ENCODE data around the gene WNT11.
A peak's percentile ranks its signal among the peaks of the same experiment; 100 is the strongest.

WNT11 gene

GRCh38 chr11:76237000-76237649 is 30.8 kb upstream of the WNT11 start:
- Histone ChIP-seq H3K4me1 (ENCODE audit: insufficient read depth, insufficient read length) (peaks cover 11% of the 10 kb centered on the region), H3K9ac (ENCODE audit: insufficient read length, low read depth) (no peak overlapping the region), H3K4me3 (ENCODE audit: insufficient read length, low read depth) (no peak overlapping the region), H3K27me3 (ENCODE audit: insufficient read depth, insufficient read length) (no peaks in the 10 kb centered on the region), H3K36me3 (ENCODE audit: insufficient read depth, insufficient read length, low read length) (no peaks in the 10 kb centered on the region), H3K9me3 (ENCODE audit: insufficient read depth, low read length) (no peaks in the 10 kb centered on the region)
- TF ChIP-seq ZNF274 (IDR thresholded peaks at IDR 0.05; ENCODE audit: low read depth, low read length) (no peak), YY1 (IDR thresholded peaks at IDR 0.05; ENCODE audit: insufficient read depth, insufficient read length) (no peak), SUZ12 (IDR thresholded peaks at IDR 0.05; ENCODE audit: extremely low read depth, insufficient read depth, insufficient read length) (no peak)
- DNase-seq (ENCODE audit: low read depth, low spot score), result no peak

- Histone ChIP-seq H3K27me3 (ENCODE audit: insufficient read depth, insufficient read length) (no peaks in the 10 kb centered on the region), H3K36me3 (ENCODE audit: insufficient read depth, insufficient read length, low read length) (no peaks in the 10 kb centered on the region), H3K4me3 (ENCODE audit: insufficient read length, low read depth) (peak overlapping the region; percentile 80), H3K9ac (ENCODE audit: insufficient read length, low read depth) (peak overlapping the region; percentile 76), H3K9me3 (ENCODE audit: insufficient read depth, low read length) (no peaks in the 10 kb centered on the region), H3K4me1 (ENCODE audit: insufficient read depth, insufficient read length) (peaks cover 13% of the 10 kb centered on the region)
- TF ChIP-seq ZNF274 (IDR thresholded peaks at IDR 0.05; ENCODE audit: low read depth, low read length), result no peak
- TF ChIP-seq YY1 (IDR thresholded peaks at IDR 0.05; ENCODE audit: insufficient read depth, insufficient read length), result no peak
- no peak for TF ChIP-seq SUZ12 (IDR thresholded peaks at IDR 0.05; ENCODE audit: extremely low read depth, insufficient read depth, insufficient read length)
- peak; percentile 59 for DNase-seq (ENCODE audit: low read depth, low spot score)
Observed at GRCh38 chr11:76236092-76236999, 30.0 kb upstream of the WNT11 start.

GRCh38 chr11:76235233-76236091 is 29.2 kb upstream of the WNT11 start:
- H3K9ac ChIP-seq (ENCODE audit: insufficient read length, low read depth), result peak overlapping the region; percentile 78
- H3K36me3 ChIP-seq (ENCODE audit: insufficient read depth, insufficient read length, low read length), result no peaks in the 10 kb centered on the region

GRCh38 chr11:76234416-76235232 is 28.3 kb upstream of the WNT11 start:
- Histone ChIP-seq H3K27me3 (ENCODE audit: insufficient read depth, insufficient read length) (no peaks in the 10 kb centered on the region), H3K9ac (ENCODE audit: insufficient read length, low read depth) (peak overlapping the region; percentile 78), H3K4me3 (ENCODE audit: insufficient read length, low read depth) (peak overlapping the region; percentile 72), H3K36me3 (ENCODE audit: insufficient read depth, insufficient read length, low read length) (no peaks in the 10 kb centered on the region), H3K9me3 (ENCODE audit: insufficient read depth, low read length) (no peaks in the 10 kb centered on the region), H3K4me1 (ENCODE audit: insufficient read depth, insufficient read length) (peaks cover 13% of the 10 kb centered on the region)
- TF ChIP-seq ZNF274 (IDR thresholded peaks at IDR 0.05; ENCODE audit: low read depth, low read length) (no peak), YY1 (IDR thresholded peaks at IDR 0.05; ENCODE audit: insufficient read depth, insufficient read length) (no peak), SUZ12 (IDR thresholded peaks at IDR 0.05; ENCODE audit: extremely low read depth, insufficient read depth, insufficient read length) (no peak)
- no peak for DNase-seq (ENCODE audit: low read depth, low spot score)

More at GRCh38 chr11:76235233-76236091, 29.2 kb upstream of the WNT11 start:
- peak; percentile 94 for DNase-seq (ENCODE audit: low read depth, low spot score)
- H3K27me3 ChIP-seq (ENCODE audit: insufficient read depth, insufficient read length), result no peaks in the 10 kb centered on the region
- TF ChIP-seq ZNF274 (IDR thresholded peaks at IDR 0.05; ENCODE audit: low read depth, low read length), result no peak
- TF ChIP-seq SUZ12 (IDR thresholded peaks at IDR 0.05; ENCODE audit: extremely low read depth, insufficient read depth, insufficient read length), result no peak
- no peak for TF ChIP-seq YY1 (IDR thresholded peaks at IDR 0.05; ENCODE audit: insufficient read depth, insufficient read length)
- peaks cover 13% of the 10 kb centered on the region for H3K4me1 ChIP-seq (ENCODE audit: insufficient read depth, insufficient read length)
- no peaks in the 10 kb centered on the region for H3K9me3 ChIP-seq (ENCODE audit: insufficient read depth, low read length)
- peak overlapping the region; percentile 80 for H3K4me3 ChIP-seq (ENCODE audit: insufficient read length, low read depth)

GRCh38 chr11:76234021-76234415 is 27.7 kb upstream of the WNT11 start:
- H3K9me3 ChIP-seq (ENCODE audit: insufficient read depth, low read length), result no peaks in the 10 kb centered on the region
- TF ChIP-seq SUZ12 (IDR thresholded peaks at IDR 0.05; ENCODE audit: extremely low read depth, insufficient read depth, insufficient read length), result no peak
- no peak for TF ChIP-seq YY1 (IDR thresholded peaks at IDR 0.05; ENCODE audit: insufficient read depth, insufficient read length)
- TF ChIP-seq ZNF274 (IDR thresholded peaks at IDR 0.05; ENCODE audit: low read depth, low read length), result no peak
- no peaks in the 10 kb centered on the region for H3K36me3 ChIP-seq (ENCODE audit: insufficient read depth, insufficient read length, low read length)
- no peak for DNase-seq (ENCODE audit: low read depth, low spot score)
- no peaks in the 10 kb centered on the region for H3K27me3 ChIP-seq (ENCODE audit: insufficient read depth, insufficient read length)
- peaks cover 13% of the 10 kb centered on the region for H3K4me1 ChIP-seq (ENCODE audit: insufficient read depth, insufficient read length)
- peak overlapping the region; percentile 72 for H3K4me3 ChIP-seq (ENCODE audit: insufficient read length, low read depth)
- H3K9ac ChIP-seq (ENCODE audit: insufficient read length, low read depth), result peak overlapping the region; percentile 32

- no peaks in the 10 kb centered on the region for H3K27me3 ChIP-seq (ENCODE audit: insufficient read depth, insufficient read length)
Observed at GRCh38 chr11:76233196-76233921, 27.1 kb upstream of the WNT11 start.

More at GRCh38 chr11:76233196-76233921, 27.1 kb upstream of the WNT11 start:
- no peaks in the 10 kb centered on the region for H3K9me3 ChIP-seq (ENCODE audit: insufficient read depth, low read length)
- H3K4me3 ChIP-seq (ENCODE audit: insufficient read length, low read depth), result no peak overlapping the region
- H3K9ac ChIP-seq (ENCODE audit: insufficient read length, low read depth), result peak overlapping the region; percentile 32
- H3K36me3 ChIP-seq (ENCODE audit: insufficient read depth, insufficient read length, low read length), result no peaks in the 10 kb centered on the region
- no peak for DNase-seq (ENCODE audit: low read depth, low spot score)
- TF ChIP-seq ZNF274 (IDR thresholded peaks at IDR 0.05; ENCODE audit: low read depth, low read length) (no peak), SUZ12 (IDR thresholded peaks at IDR 0.05; ENCODE audit: extremely low read depth, insufficient read depth, insufficient read length) (no peak), YY1 (IDR thresholded peaks at IDR 0.05; ENCODE audit: insufficient read depth, insufficient read length) (no peak)
- peaks cover 13% of the 10 kb centered on the region for H3K4me1 ChIP-seq (ENCODE audit: insufficient read depth, insufficient read length)
